Endothelial cell of umbilical vein (primary cell): Measurements from ENCODE around the gene TOE1. TPM values are rescaled to one million over a fixed set of nuclear protein-coding genes. Genes with fewer than 3 reads are reported as not detected.
"Not testable (repeated sequence)": the region's sequence is repeated elsewhere in the genome, so short reads cannot be mapped to it uniquely, and the experiment has no call there.

Experiments
- Bru-seq: library from RNA; stranded (reverse); fragments of 400-500 nt; gene quantifications from one replicate; lab custom pipeline; 2021; lab: Mats Ljungman, UMichigan
- BruChase-seq, 2 experiments: library from RNA; stranded (reverse); fragments of 400-500 nt; gene quantifications; one replicate each; lab custom pipeline; 2021; lab: Mats Ljungman, UMichigan
- BruUV-seq: library from RNA; stranded (reverse); fragments of 400-500 nt; replicated peaks from 2 replicates; lab custom pipeline; 2021; lab: Mats Ljungman, UMichigan
- CTCF ChIA-PET: fragments of 300-600, 350-600 bp; sonication (Branson Sonifier 250); formaldehyde crosslinking; loops from one replicate; lab custom pipeline; 2021; ENCODE audit warnings: antibody characterized with exemption, inconsistent platforms; lab: Charles Lee
- POLR2A ChIA-PET: fragments of 300-600, 350-600 bp; sonication (Branson Sonifier 250); formaldehyde crosslinking; loops from one replicate; lab custom pipeline; 2021; ENCODE audit warnings: antibody characterized with exemption, inconsistent platforms; lab: Charles Lee
- DNase-seq: peaks from one replicate; pipeline ENCODE4 v3.0.0-alpha.2; 2011; ENCODE audit warnings: low read depth, low spot score
- FAIRE-seq: peaks from 2 replicates; lab custom pipeline; 2011; peaks lifted over from hg19 to GRCh38; lab: Jason Lieb, UNC
- H2AFZ ChIP-seq: 2 replicates; pipeline ENCODE4 v1.6.0; 2012; ENCODE audit warnings: low read depth, low read length, control low read depth, inconsistent platforms
- H3K27ac ChIP-seq: 2 replicates; pipeline ENCODE4 v1.5.1; 2011; ENCODE audit warnings: low read depth, mild to moderate bottlenecking, control low read depth, low read length, moderate library complexity; ENCODE audit not compliant: insufficient read depth
- H3K27me3 ChIP-seq, 2 experiments: 2 replicates each; pipeline versions ENCODE4 v1.6.0 to v1.6.1; 2011; ENCODE audit warnings: low read length in 2 of 2, mixed read lengths in 1 of 2; ENCODE audit not compliant: control insufficient read depth in 2 of 2, insufficient read depth in 2 of 2
- H3K36me3 ChIP-seq, 2 experiments: 2 replicates in 1 of 2; 3 replicates in 1 of 2; pipeline ENCODE4 v1.5.1; 2011; ENCODE audit warnings: low read length in 2 of 2, mild to moderate bottlenecking in 1 of 2, moderate library complexity in 1 of 2; ENCODE audit not compliant: control insufficient read depth in 2 of 2, insufficient read depth in 2 of 2; ENCODE audit errors: extremely low read depth in 1 of 2
- H3K4me1 ChIP-seq: 3 replicates; pipeline ENCODE4 v1.5.1; 2011; ENCODE audit warnings: mild to moderate bottlenecking, low read length; ENCODE audit not compliant: control insufficient read depth, insufficient read depth; ENCODE audit errors: extremely low read depth
- H3K4me2 ChIP-seq: 2 replicates; pipeline ENCODE4 v1.6.1; 2011; ENCODE audit warnings: low read length, control low read depth, mixed read lengths; ENCODE audit not compliant: insufficient read depth
- H3K4me3 ChIP-seq, 3 experiments: fragments of 200-600 bp in 1 of 3; sonication (generic), shearing (Covaris generic) in 1 of 3; replicated peaks in 1 of 3; 2 replicates each; pipeline ENCODE4 v1.5.1; 2011 to 2016; ENCODE audit warnings: control low read depth in 3 of 3, low read length in 3 of 3, mild to moderate bottlenecking in 2 of 3, inconsistent platforms in 1 of 3, low read depth in 1 of 3, moderate library complexity in 1 of 3; ENCODE audit not compliant: insufficient read depth in 1 of 3
- H3K79me2 ChIP-seq: 2 replicates; pipeline ENCODE4 v1.6.0; 2012; ENCODE audit warnings: low read length, inconsistent platforms; ENCODE audit not compliant: control insufficient read depth, insufficient read depth
- H3K9ac ChIP-seq: replicated peaks from 2 replicates; pipeline ENCODE3; 2011; ENCODE audit warnings: low read length, control low read depth; ENCODE audit not compliant: insufficient read depth; ENCODE audit errors: extremely low read depth
- H3K9me1 ChIP-seq: replicated peaks from 3 replicates; pipeline ENCODE4 v1.6.0; 2011; ENCODE audit warnings: mild to moderate bottlenecking, low read length; ENCODE audit not compliant: control insufficient read depth, insufficient read depth; ENCODE audit errors: extremely low read depth
- H3K9me3 ChIP-seq: replicated peaks from 2 replicates; pipeline ENCODE4 v1.5.1; 2012; ENCODE audit warnings: low read length, inconsistent platforms; ENCODE audit not compliant: control insufficient read depth, insufficient read depth
- H4K20me1 ChIP-seq: replicated peaks from 2 replicates; pipeline ENCODE3; 2011; ENCODE audit warnings: mild to moderate bottlenecking, low read length; ENCODE audit not compliant: control insufficient read depth, insufficient read depth; ENCODE audit errors: extremely low read depth
- MYC ChIP-seq: IDR thresholded peaks from one replicate; pipeline ENCODE4 v1.6.1; 2011; ENCODE audit warnings: mild to moderate bottlenecking, low read depth, low read length
- POLR2A ChIP-seq: IDR thresholded peaks from 2 replicates; pipeline ENCODE4 v1.6.1; 2012; ENCODE audit warnings: low read depth, mild to moderate bottlenecking, control low read depth, low read length
- POLR2AphosphoS5 ChIP-seq: IDR thresholded peaks from 2 replicates; pipeline ENCODE4 v1.6.1; 2012; ENCODE audit warnings: low read depth, mild to moderate bottlenecking, control low read depth, low read length, moderate library complexity; ENCODE audit not compliant: insufficient read depth
- dilution Hi-C: fragments of 300-500 bp; cut with MboI; formaldehyde crosslinking; loops from one replicate; pipeline ENCODE4 v1.15.0; 2019; ENCODE audit warnings: low sequenced_read_pairs; ENCODE audit not compliant: extremely low pct_ligation_motif_present
- intact Hi-C: fragments of 100-400 bp; cut with micrococcal nuclease; formaldehyde crosslinking; loops from one replicate; pipeline ENCODE4 v1.10.0; 2022
- long read RNA-seq: library from polyadenylated mRNA; stranded (forward); transcript quantifications from one replicate; pipeline ENCODE4 v2.0.0, GENCODE V29; 2021
- polyA minus RNA-seq, 3 experiments: library from RNA; depleted of rRNA, polyadenylated mRNA; stranded (reverse); fragments of >200 nt; gene quantifications; 1 replicate in 1 of 3; 2 replicates in 2 of 3; pipeline ENCODE4 v1.2.3, GENCODE V29; 2011
- polyA plus RNA-seq, 4 experiments: library from polyadenylated mRNA; depleted of rRNA in 3 of 4; stranded (reverse) in 3 of 4; unstranded in 1 of 4; fragments of >200 nt; gene quantifications; 2 replicates each; pipeline versions ENCODE4 v1.2.1 to v1.2.3, GENCODE V29; 2011 to 2012; ENCODE audit warnings: missing spikeins in 1 of 4
- total RNA-seq: library from RNA; stranded (reverse); gene quantifications from 2 replicates; pipeline ENCODE4 v1.2.3, GENCODE V29; 2021
- TF ChIP-seq, protein P1 (sequence below): IDR thresholded peaks from 2 replicates; pipeline ENCODE4 v1.6.1; 2011; ENCODE audit not compliant: insufficient read depth, insufficient read length

The TOE1 gene
- total RNA-seq (15.8 and 16.3 TPM in 2 replicates), polyA plus RNA-seq (24.9 and 25.2 TPM in 2 replicates), polyA minus RNA-seq (27.8 and 33.5 TPM in 2 replicates), Bru-seq, nascent RNA (percentile 81 among the genes with signal in this experiment), BruChase-seq, experiment 1, labeled RNA remaining after a 6-hour chase (percentile 63 among the genes with signal in this experiment), BruChase-seq, experiment 2, labeled RNA remaining after a 2-hour chase (percentile 69 among the genes with signal in this experiment)
- polyA plus RNA-seq (2011; cell fraction: cytosol; rRNA removed) = 25.3 and 32.1 TPM in 2 replicates
- polyA plus RNA-seq (2011; cell fraction: nucleus; rRNA removed) = 33.1 and 34.5 TPM in 2 replicates
- 10.8 and 12.9 TPM in 2 replicates for polyA plus RNA-seq (2012)
- 30.7 TPM for polyA minus RNA-seq (2011; cell fraction: cytosol; rRNA and poly(A)+ RNA removed)
- 13.7 and 21.1 TPM in 2 replicates for polyA minus RNA-seq (2011; cell fraction: nucleus; rRNA and poly(A)+ RNA removed)
- long read RNA-seq, transcript TOE1-201 (8 exons, 2,389 nt) = major isoform, 22 of 37 reads
- long read RNA-seq, partial matches to known transcripts = 1 of 37 reads
- long read RNA-seq, other reads (novel, unspliced or antisense) = 11 of 37 reads

DNA sequence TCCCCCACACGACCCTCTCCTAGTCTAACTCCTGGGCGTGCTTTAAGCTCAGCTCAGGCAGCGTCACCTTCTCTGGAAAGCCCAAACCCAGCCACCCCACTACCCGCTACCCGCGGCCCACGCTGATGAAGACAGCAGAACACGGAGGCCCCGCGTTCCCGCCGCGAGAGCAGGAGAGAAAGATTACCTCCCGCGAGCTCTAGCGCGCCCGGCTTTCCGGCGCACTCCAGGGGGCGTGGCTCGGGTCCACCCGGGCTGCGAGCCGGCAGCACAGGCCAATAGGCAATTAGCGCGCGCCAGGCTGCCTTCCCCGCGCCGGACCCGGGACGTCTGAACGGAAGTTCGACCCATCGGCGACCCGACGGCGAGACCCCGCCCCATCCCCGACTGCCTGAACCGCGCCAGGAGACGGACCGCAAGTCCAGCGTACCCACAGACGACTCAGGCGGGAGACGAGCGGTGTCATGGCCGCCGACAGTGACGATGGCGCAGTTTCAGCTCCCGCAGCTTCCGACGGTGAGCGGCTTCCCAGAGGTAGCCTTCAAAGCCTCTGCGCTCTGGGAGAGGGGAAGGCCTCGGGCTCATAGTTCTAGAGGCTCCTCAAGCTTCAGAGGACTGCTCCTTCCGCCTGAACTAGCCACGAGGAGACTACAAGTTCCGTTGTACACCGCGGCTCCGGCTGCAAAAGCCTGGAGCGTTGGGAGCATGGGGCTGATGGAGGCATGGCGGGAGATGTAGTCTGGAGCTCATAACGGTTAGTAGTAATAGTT lies at the start of gene TOE1, which contains the start of gene MUTYH:
Gene TOE1 (plus strand): TSS at position 382 of the 770 bp plus-strand sequence. CDS start 83 bp downstream, at position 465.
Gene MUTYH (minus strand): TSS at position 652 of the 770 bp plus-strand sequence. CDS start 5,935 bp downstream, outside the sequence.
- no TSS peak for BruUV-seq
- dilution Hi-C loops (no loop called here), intact Hi-C loops (loop anchor here (1.0 to 5.0 kb wide), 7 partner anchors 13 to 347 kb away; partner anchors contain the start of genes CCDC163, GPBP1L1, MMACHC and TESK2)
- CTCF ChIA-PET = interaction anchor here (0.8 to 3.5 kb wide), 16 partner anchors 9 to 549 kb away, joined by 3 to 35 read pairs (median 8); partner anchors contain the start of genes HECTD3, TESK2 and UROD
- Histone ChIP-seq H3K27ac (peak within 1 kb of the TSS; percentile 85), H3K27me3 (no peaks in the 10 kb centered on the region), H3K79me2 (peaks cover 24% of the 10 kb centered on the region), H3K4me2 (peak within 1 kb of the TSS; percentile 75), H2AFZ (peak within 1 kb of the TSS; percentile 63), H3K9me3 (no peaks in the 10 kb centered on the region), H3K4me3 (peak within 1 kb of the TSS; percentile 48 to 82 (median 56)), H4K20me1 (no peaks in the 10 kb centered on the region), H3K4me1 (peaks cover 22% of the 10 kb centered on the region), H3K9ac (peak within 1 kb of the TSS; percentile 81), H3K9me1 (no peaks in the 10 kb centered on the region), H3K36me3 (peaks cover 8 to 11% of the 10 kb centered on the region in 2 experiments)
- POLR2A ChIA-PET = interaction anchor here (0.6 to 2.9 kb wide), 15 partner anchors 9 to 610 kb away, joined by 3 to 33 read pairs (median 5); partner anchors contain the start of genes CCDC163, HPDL, MMACHC and PRDX1
- FAIRE-seq (peak; percentile 99), DNase-seq (peak; percentile 94)
- TF ChIP-seq POLR2A (peak; percentile 72), POLR2AphosphoS5 (peak; percentile 86), MYC (peak; percentile 3)
- TF ChIP-seq, protein P1, sequence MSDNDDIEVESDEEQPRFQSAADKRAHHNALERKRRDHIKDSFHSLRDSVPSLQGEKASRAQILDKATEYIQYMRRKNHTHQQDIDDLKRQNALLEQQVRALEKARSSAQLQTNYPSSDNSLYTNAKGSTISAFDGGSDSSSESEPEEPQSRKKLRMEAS = no peak

DNA sequence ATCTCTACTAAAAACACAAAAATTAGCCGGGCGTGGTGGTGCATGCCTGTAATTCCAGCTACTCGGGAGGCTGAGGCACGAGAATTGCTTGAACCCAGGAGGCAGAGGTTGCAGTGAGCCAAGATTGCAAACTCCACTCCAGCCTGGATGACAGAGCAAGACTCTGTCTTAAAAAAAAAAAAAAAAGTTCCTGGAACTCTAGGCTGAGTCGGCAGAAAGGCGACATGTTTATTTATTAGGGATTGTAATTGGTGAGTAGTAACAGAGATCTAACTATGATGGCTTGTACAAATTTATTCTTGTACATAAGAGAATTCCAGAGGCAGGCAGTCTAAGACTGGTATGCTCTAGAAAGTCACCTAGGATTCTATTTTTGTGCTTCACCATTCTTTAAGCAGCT lies 49.0 kb upstream of the TOE1 start:
- dilution Hi-C loops, DNase-seq: not testable (repeated sequence)

More for the DNA sequence above, 49.0 kb upstream of the TOE1 start:
- H3K9me1 ChIP-seq, H4K20me1 ChIP-seq, BruUV-seq, H3K27ac ChIP-seq, H3K36me3 ChIP-seq, H3K9me3 ChIP-seq, POLR2A ChIA-PET, H3K9ac ChIP-seq, H3K4me2 ChIP-seq, intact Hi-C loops, H3K4me1 ChIP-seq, H3K79me2 ChIP-seq, H3K4me3 ChIP-seq, H3K27me3 ChIP-seq, FAIRE-seq, H2AFZ ChIP-seq: not testable (repeated sequence)
- CTCF ChIA-PET = interaction anchor here (1.2 to 3.1 kb wide), 3 partner anchors 8 to 277 kb away, joined by 5 to 14 read pairs (median 9); no protein-coding TSS in a partner anchor
